Measurements from ENCODE around the gene PRMT9. TPM values are rescaled to one million over a fixed set of nuclear protein-coding genes. Genes with fewer than 3 reads are reported as not detected.

Gene PRMT9
- total RNA-seq, 2 donors from 2014 or later, result 3.0 to 5.7 TPM

DNA sequence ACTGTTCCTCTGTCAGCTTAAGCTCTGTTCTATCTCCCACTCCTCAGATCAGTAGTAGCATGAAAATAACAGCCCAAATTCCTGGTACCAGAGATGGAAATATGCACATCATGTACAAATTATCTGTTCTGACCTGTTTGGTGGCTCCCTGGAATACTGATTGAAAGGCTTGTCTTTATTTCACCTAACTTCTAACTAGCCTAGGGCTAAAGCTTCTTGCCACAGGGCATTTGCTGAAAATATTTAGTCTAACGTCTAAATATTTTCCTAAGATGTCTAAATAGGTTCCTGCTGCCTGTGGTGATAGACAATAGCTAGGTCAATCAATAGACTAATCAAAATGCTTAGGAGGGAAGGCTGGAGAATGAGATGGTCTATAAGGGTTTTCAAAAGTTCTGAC, 12.9 kb upstream of the PRMT9 start:
- peaks cover 18% of the 10 kb centered on the region for H3K4me1 ChIP-seq
- intact Hi-C loops (cut with DNase I), result no loop called here
- H3K27me3 ChIP-seq, result no peaks in the 10 kb centered on the region
- H3K36me3 ChIP-seq (replicated peaks in 1 of 2; ENCODE audit: insufficient read depth in 1 of 2, low read depth in 2 of 2), result no peaks in the 10 kb centered on the region
- no peaks in the 10 kb centered on the region for H3K9me3 ChIP-seq
- DNase-seq, result no peak
- H3K27ac ChIP-seq, result no peak overlapping the region
- no peak for ATAC-seq
- TF ChIP-seq POLR2A (IDR thresholded peaks at IDR 0.05) (no peak), CTCF (IDR thresholded peaks at IDR 0.05) (no peak)
- no peak overlapping the region for H3K4me3 ChIP-seq
- WGBS, 2 donors, result 24 to 33% methylated on average over 1 of the region's 1 CpG

- DNase-seq (no peak), ATAC-seq (peak; percentile 47)
- Histone ChIP-seq H3K4me3 (no peak overlapping the region), H3K27me3 (no peaks in the 10 kb centered on the region), H3K36me3 (replicated peaks in 1 of 2; ENCODE audit: insufficient read depth in 1 of 2, low read depth in 2 of 2) (no peaks in the 10 kb centered on the region), H3K27ac (no peak overlapping the region), H3K4me1 (peaks cover 18% of the 10 kb centered on the region), H3K9me3 (no peaks in the 10 kb centered on the region)
- 47 to 58% methylated on average over 3 of the region's 3 CpGs for WGBS, 2 donors
- intact Hi-C loops (cut with DNase I), result no loop called here
- TF ChIP-seq CTCF (IDR thresholded peaks at IDR 0.05), result no peak
- TF ChIP-seq POLR2A (IDR thresholded peaks at IDR 0.05), result no peak
Measured at GRCh38 chr4:147693218-147693617, 9.3 kb upstream of the PRMT9 start.

GRCh38 chr4:147691820-147692219, 7.9 kb upstream of the PRMT9 start:
- DNase-seq (no peak), ATAC-seq (no peak)
- Histone ChIP-seq H3K27ac (no peak overlapping the region), H3K4me1 (peaks cover 18% of the 10 kb centered on the region), H3K9me3 (no peaks in the 10 kb centered on the region), H3K27me3 (no peaks in the 10 kb centered on the region), H3K4me3 (no peak overlapping the region), H3K36me3 (replicated peaks in 1 of 2; ENCODE audit: insufficient read depth in 1 of 2, low read depth in 2 of 2) (no peaks in the 10 kb centered on the region)
- intact Hi-C loops (cut with DNase I), result no loop called here
- TF ChIP-seq POLR2A (IDR thresholded peaks at IDR 0.05) (no peak), CTCF (IDR thresholded peaks at IDR 0.05) (no peak)
- WGBS, 2 donors, result 80 to 88% methylated on average over 2 of the region's 2 CpGs

DNA sequence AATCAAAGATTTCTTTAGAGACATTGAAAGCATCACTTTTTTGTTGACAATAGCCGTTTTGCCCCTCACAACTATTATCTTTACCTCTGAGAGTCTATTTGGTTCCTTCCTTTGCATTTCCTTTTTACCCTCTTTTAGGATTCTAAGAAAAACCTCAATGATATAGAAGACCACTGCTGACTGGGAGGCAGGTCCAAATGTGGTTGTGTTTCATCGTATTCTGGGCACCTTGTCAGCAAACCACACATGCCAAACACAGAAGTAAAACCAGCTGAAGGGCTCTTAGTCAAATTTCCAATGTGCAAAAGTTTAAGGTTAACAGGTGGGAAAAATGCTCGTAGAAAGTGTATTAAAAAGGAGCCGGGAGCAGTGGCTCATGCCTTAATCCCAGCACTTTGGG, 5.1 kb upstream of the PRMT9 start:
- Histone ChIP-seq H3K36me3 (replicated peaks in 1 of 2; ENCODE audit: insufficient read depth in 1 of 2, low read depth in 2 of 2) (no peaks in the 10 kb centered on the region), H3K27me3 (no peaks in the 10 kb centered on the region), H3K9me3 (no peaks in the 10 kb centered on the region), H3K4me3 (no peak overlapping the region), H3K27ac (no peak overlapping the region), H3K4me1 (peaks cover 23% of the 10 kb centered on the region)
- DNase-seq (no peak), ATAC-seq (no peak)
- 47 to 54% methylated on average over 4 of the region's 4 CpGs for WGBS, 2 donors
- TF ChIP-seq CTCF (IDR thresholded peaks at IDR 0.05), result no peak
- no peak for TF ChIP-seq POLR2A (IDR thresholded peaks at IDR 0.05)
- intact Hi-C loops (cut with DNase I), result no loop called here

- H3K27ac ChIP-seq, result peak overlapping the region in 3 of 4 donors; percentile 78 to 89 (median 84)
- H3K36me3 ChIP-seq (replicated peaks in 1 of 2; ENCODE audit: insufficient read depth in 1 of 2, low read depth in 2 of 2), result no peaks in the 10 kb centered on the region
- intact Hi-C loops (cut with DNase I), result no loop called here
- ATAC-seq (peak; percentile 39), DNase-seq (peak in 3 of 4 donors; percentile 25 to 48 (median 36))
- peak overlapping the region; percentile 27 to 76 for H3K4me3 ChIP-seq
- peaks cover 13% of the 10 kb centered on the region for H3K4me1 ChIP-seq
- no peak for TF ChIP-seq CTCF (IDR thresholded peaks at IDR 0.05)
- no peak for TF ChIP-seq POLR2A (IDR thresholded peaks at IDR 0.05)
- WGBS, 2 donors, result 2 to 3% methylated on average over 10 of the region's 10 CpGs
- no peaks in the 10 kb centered on the region for H3K9me3 ChIP-seq
- no peaks in the 10 kb centered on the region for H3K27me3 ChIP-seq
Measured at GRCh38 chr4:147683188-147683591, 773 bp downstream of the PRMT9 start.
